ENCODE results near the gene NKAIN4. TPM values are rescaled to one million over a fixed set of nuclear protein-coding genes. Genes with fewer than 3 reads are reported as not detected.
A peak's percentile ranks its signal among the peaks of the same experiment; 100 is the strongest.

NKAIN4 gene
- total RNA-seq, 1 experiment from 2014 or later: not detected

- Histone ChIP-seq H3K9me2 (ENCODE audit: insufficient read depth) (no peaks in the 10 kb centered on the region), H3F3A (ENCODE audit: insufficient read depth, low read depth) (peaks cover 33% of the 10 kb centered on the region), H3K27me3 (ENCODE audit: insufficient read depth, low read depth) (peaks cover 15% of the 10 kb centered on the region), H4K20me1 (ENCODE audit: insufficient read depth) (0 out of 2 replicates have a peak, but pooled peaks cover 4% of the 10 kb centered on the region), H3K27ac (no peak overlapping the region), H3K4me2 (peak overlapping the region; percentile 36), H3K79me2 (ENCODE audit: low read depth) (no peaks in the 10 kb centered on the region), H3K9me3 (ENCODE audit: insufficient read depth, low read depth) (no peaks in the 10 kb centered on the region), H3K4me3 (no peak overlapping the region), H3K4me1 (replicated peaks; ENCODE audit: insufficient read depth) (peaks cover 44% of the 10 kb centered on the region), H3K36me3 (ENCODE audit: low read depth) (no peaks in the 10 kb centered on the region), H2AFZ (no peak overlapping the region)
- CTCF ChIA-PET: interaction anchor here (0.6 to 2.3 kb wide), 6 partner anchors 8 to 48 kb away, joined by 3 to 13 read pairs (median 8); partner anchors contain the start of gene ARFGAP1
- intact Hi-C loops (cut with micrococcal nuclease; ENCODE audit: unreplicated experiment): loop anchor here (1.0 to 5.0 kb wide), 3 partner anchors 8 to 68 kb away; partner anchors contain the start of gene COL20A1
- no TSS peak for BruUV-seq (replicated peaks)
- peak; percentile 77 to 96 for DNase-seq
- POLR2A ChIA-PET (ENCODE audit: unreplicated experiment): interaction anchor here (0.5 kb wide), 1 partner anchor 13 kb away, joined by 3 read pairs; no protein-coding TSS in a partner anchor
- peak; percentile 52; the same call in 1 of the 2 replicates for TF ChIP-seq CTCF (conservative IDR thresholded peaks at IDR 0.05)
- TF ChIP-seq EZH2 (IDR thresholded peaks at IDR 0.05; ENCODE audit: low read depth): no peak
Observed at GRCh38 chr20:63224412-63225081, 29.7 kb downstream of the NKAIN4 start.

- Histone ChIP-seq H2AFZ (no peak overlapping the region), H3K4me3 (no peak overlapping the region), H3K9me3 (ENCODE audit: insufficient read depth, low read depth) (no peaks in the 10 kb centered on the region), H3K36me3 (ENCODE audit: low read depth) (no peaks in the 10 kb centered on the region), H3F3A (ENCODE audit: insufficient read depth, low read depth) (peaks cover 33% of the 10 kb centered on the region), H4K20me1 (ENCODE audit: insufficient read depth) (0 out of 2 replicates have a peak, but pooled peaks cover 4% of the 10 kb centered on the region), H3K9me2 (ENCODE audit: insufficient read depth) (no peaks in the 10 kb centered on the region), H3K79me2 (ENCODE audit: low read depth) (no peaks in the 10 kb centered on the region), H3K27ac (no peak overlapping the region), H3K4me2 (no peak overlapping the region), H3K27me3 (ENCODE audit: insufficient read depth, low read depth) (peaks cover 17% of the 10 kb centered on the region), H3K4me1 (replicated peaks; ENCODE audit: insufficient read depth) (peaks cover 44% of the 10 kb centered on the region)
- no peak for TF ChIP-seq EZH2 (IDR thresholded peaks at IDR 0.05; ENCODE audit: low read depth)
- TF ChIP-seq CTCF (conservative IDR thresholded peaks at IDR 0.05): no peak
- intact Hi-C loops (cut with micrococcal nuclease; ENCODE audit: unreplicated experiment): loop anchor here (1.0 to 5.0 kb wide), 3 partner anchors 8 to 68 kb away; partner anchors contain the start of gene COL20A1
- DNase-seq: no peak
- no TSS peak for BruUV-seq (replicated peaks)
- CTCF ChIA-PET: interaction anchor here (0.9 to 2.3 kb wide), 10 partner anchors 9 to 85 kb away, joined by 4 to 13 read pairs (median 8); partner anchors contain the start of gene ARFGAP1
- POLR2A ChIA-PET (ENCODE audit: unreplicated experiment): interaction anchor here (0.5 to 0.7 kb wide), 2 partner anchors 11 to 12 kb away, joined by 3 to 11 read pairs; no protein-coding TSS in a partner anchor
Observed at GRCh38 chr20:63223826-63224207, 30.4 kb downstream of the NKAIN4 start.

GRCh38 chr20:63223121-63223825, 31.0 kb downstream of the NKAIN4 start:
- H3K9me2 ChIP-seq (ENCODE audit: insufficient read depth): no peaks in the 10 kb centered on the region
- TF ChIP-seq CTCF (conservative IDR thresholded peaks at IDR 0.05) (peak; percentile 99), EZH2 (IDR thresholded peaks at IDR 0.05; ENCODE audit: low read depth) (no peak)
- ChIA-PET POLR2A (ENCODE audit: unreplicated experiment) (interaction anchor here (0.7 to 1.0 kb wide), 2 partner anchors 10 to 12 kb away, joined by 5 to 11 read pairs; no protein-coding TSS in a partner anchor), CTCF (interaction anchor here (0.8 to 2.3 kb wide), 11 partner anchors 9 to 429 kb away, joined by 3 to 13 read pairs (median 7); partner anchors contain the start of gene ARFGAP1)
- peak in 1 of 2 experiments; percentile 51 for DNase-seq
- no TSS peak for BruUV-seq (replicated peaks)
- H3K4me2 ChIP-seq: 0 out of 2 replicates have a peak overlapping the region, but pooled peaks have one; percentile 3
- intact Hi-C loops (cut with micrococcal nuclease; ENCODE audit: unreplicated experiment): loop anchor here (5.0 kb wide), 1 partner anchor 69 kb away; the partner anchor contains the start of gene COL20A1
- H2AFZ ChIP-seq: no peak overlapping the region
- 0 out of 2 replicates have a peak, but pooled peaks cover 4% of the 10 kb centered on the region for H4K20me1 ChIP-seq (ENCODE audit: insufficient read depth)
- no peaks in the 10 kb centered on the region for H3K79me2 ChIP-seq (ENCODE audit: low read depth)
- no peak overlapping the region for H3K4me3 ChIP-seq
- no peaks in the 10 kb centered on the region for H3K9me3 ChIP-seq (ENCODE audit: insufficient read depth, low read depth)
- no peaks in the 10 kb centered on the region for H3K36me3 ChIP-seq (ENCODE audit: low read depth)
- peaks cover 44% of the 10 kb centered on the region for H3K4me1 ChIP-seq (replicated peaks; ENCODE audit: insufficient read depth)
- H3K27ac ChIP-seq: no peak overlapping the region
- H3F3A ChIP-seq (ENCODE audit: insufficient read depth, low read depth): peaks cover 33% of the 10 kb centered on the region
- peaks cover 17% of the 10 kb centered on the region for H3K27me3 ChIP-seq (ENCODE audit: insufficient read depth, low read depth)

Data from PC-9 (cell line).